HL-60/S4 treated with retinoic acid at 250 ng/mL for 4 days and 3 days (cell line): ENCODE measurements around the gene CORO6.

Experiments used
- in situ Hi-C: fragments of 300-500 bp; cut with MboI; formaldehyde crosslinking; loops from 2 replicates; pipeline ENCODE4 v1.7.0; 2022; ENCODE audit warnings: low sequenced_read_pairs

The CORO6 gene

DNA sequence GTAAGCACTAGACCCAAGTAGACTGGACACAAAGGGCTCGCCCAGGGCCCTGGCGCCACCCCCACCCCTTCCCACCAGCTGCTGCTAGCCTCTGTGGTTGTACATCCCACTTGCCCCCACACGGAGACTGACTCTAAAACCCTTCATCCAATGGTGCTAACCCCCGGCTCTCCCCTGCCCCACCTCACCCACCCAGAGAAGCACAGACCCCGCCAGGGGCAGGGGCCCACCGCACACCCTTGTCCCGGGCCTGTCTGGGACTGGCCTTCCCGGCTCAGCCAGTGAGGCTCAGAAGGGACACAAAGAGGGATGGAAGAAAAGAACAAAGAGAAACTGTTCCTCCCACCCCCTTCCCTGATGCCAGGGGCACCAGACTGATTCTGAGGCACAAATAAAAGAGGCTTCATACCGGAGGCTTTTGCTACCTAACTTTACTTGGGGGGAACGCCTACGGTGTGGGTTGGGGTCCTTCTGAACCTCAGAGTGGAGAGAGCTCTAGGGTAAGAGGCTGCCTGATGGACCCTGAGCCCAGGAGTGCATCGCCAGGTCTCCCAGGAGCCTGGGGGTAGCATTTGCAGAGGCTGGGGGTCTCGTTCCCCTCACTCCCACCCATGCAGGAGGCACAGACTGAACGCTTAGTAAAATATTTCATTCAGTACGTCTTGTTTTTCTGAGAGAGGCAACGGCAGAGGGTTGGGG, 8.2 kb downstream of the CORO6 start:
- in situ Hi-C loops = no loop called here

DNA sequence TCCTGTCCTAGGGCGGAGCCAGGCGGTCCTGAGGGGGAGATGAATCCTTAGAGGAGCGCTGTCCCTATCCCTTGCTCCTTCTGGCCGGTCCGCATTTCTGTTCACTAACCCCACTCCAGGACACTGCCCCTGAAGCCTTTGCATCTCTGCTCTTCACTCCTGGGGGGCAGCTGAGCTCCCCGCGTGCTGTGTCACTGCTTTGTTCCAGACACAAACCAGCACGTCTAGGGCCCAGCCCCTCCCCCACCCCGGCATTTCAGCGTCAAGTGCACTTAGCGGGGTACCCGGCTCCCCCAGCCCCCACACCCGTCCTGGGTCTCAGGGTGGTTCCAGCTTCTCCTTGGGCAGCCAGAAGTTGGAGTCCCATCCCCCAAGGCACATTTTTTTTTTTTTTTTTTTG, 8.9 kb downstream of the CORO6 start:
- in situ Hi-C loops = no loop called here

GRCh38 chr17:29613352-29613837, 9.3 kb downstream of the CORO6 start:
- in situ Hi-C loops = no loop called here

DNA sequence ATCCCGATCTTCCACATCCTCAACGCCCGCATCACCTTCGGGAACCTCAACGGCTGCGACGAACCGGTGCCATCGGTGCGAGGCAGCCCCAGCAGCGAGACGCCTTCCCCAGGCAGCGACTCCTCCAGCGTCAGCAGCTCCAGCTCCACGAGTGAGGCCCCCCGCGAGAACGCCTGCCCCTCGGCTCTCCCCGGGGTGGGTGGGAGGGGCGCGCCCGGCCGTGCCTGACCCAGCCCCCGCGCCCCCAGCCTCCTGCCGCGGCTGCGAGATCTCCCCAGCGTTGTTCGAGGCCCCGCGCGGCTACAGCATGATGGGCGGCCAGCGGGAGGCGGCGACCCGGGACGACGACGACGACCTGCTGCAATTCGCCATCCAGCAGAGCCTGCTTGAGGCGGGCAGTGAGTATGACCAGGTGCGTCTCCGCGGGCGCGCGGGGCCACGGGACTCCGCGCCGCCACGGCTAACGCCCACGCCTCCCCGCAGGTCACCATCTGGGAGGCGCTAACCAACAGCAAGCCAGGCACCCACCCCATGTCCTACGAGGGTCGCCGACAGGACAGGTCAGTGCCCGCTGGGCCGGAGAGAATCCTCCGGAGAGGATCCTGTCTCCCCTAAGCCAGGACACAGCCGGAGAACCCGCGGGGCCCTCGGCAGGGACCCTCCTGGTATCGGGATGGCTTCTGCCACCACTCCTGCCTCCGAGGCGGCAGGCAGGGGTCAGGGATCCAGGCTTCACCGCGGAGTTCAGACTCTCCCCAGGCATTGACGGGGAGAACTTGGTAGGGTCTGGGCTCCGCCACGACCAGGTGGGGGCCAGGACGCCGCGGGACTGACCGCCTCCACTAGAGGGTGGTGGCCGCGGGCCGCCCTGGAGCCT, 10.1 kb downstream of the CORO6 start:
- in situ Hi-C loops = no loop called here

GRCh38 chr17:29612094-29612403, 10.7 kb downstream of the CORO6 start:
- in situ Hi-C loops = no loop called here

GRCh38 chr17:29611351-29612093, 11.2 kb downstream of the CORO6 start:
- in situ Hi-C loops = no loop called here

DNA sequence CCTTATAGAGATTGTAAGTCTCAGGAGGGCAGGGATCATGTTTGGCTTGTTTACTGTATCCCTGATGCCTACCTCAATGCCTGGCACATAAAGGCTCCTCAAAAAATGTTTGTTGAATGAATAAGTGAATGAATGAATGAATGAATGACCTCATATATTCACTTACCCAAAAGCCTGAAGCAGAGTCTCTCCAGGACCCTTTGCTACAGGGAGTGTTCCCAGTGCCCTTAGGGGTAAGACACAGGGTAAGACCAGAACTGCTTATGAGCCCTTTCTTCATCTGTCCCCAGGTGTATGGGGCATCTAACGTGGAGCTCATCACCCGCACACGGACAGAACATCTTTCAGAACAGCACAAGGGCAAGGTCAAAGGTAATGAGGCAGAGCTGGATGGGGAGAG, 12.3 kb downstream of the CORO6 start:
- in situ Hi-C loops = no loop called here

GRCh38 chr17:29608986-29609385, 13.7 kb downstream of the CORO6 start:
- in situ Hi-C loops = no loop called here

DNA sequence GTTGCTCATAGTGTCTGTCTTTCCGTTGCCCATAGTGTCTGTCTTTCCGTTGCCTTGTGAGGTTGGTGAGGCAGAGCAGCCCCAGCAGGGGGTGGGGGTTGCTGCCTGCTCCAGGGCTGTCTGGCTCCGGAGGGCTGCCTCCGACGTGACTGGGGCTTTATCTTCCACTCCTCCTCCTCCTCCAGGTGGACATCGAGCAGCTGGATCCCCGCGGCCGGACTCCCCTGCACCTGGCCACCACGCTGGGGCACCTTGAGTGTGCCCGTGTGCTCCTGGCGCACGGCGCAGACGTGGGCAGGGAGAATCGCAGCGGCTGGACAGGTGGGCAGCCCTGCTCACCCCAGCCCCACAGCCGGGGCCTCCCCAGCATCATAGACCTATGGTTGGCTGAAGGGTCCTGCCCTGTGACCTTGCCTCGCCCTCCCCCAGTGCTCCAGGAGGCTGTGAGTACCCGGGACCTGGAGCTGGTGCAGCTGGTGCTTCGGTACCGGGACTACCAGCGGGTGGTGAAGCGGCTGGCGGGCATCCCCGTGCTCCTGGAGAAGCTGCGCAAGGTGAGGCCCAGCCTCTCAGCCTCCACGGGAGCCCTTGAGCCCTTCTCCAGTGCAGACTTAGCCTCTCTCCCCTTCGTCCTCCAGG, 15.0 kb downstream of the CORO6 start:
- in situ Hi-C loops = no loop called here

GRCh38 chr17:29603109-29603674, 19.5 kb downstream of the CORO6 start:
- in situ Hi-C loops = no loop called here

DNA sequence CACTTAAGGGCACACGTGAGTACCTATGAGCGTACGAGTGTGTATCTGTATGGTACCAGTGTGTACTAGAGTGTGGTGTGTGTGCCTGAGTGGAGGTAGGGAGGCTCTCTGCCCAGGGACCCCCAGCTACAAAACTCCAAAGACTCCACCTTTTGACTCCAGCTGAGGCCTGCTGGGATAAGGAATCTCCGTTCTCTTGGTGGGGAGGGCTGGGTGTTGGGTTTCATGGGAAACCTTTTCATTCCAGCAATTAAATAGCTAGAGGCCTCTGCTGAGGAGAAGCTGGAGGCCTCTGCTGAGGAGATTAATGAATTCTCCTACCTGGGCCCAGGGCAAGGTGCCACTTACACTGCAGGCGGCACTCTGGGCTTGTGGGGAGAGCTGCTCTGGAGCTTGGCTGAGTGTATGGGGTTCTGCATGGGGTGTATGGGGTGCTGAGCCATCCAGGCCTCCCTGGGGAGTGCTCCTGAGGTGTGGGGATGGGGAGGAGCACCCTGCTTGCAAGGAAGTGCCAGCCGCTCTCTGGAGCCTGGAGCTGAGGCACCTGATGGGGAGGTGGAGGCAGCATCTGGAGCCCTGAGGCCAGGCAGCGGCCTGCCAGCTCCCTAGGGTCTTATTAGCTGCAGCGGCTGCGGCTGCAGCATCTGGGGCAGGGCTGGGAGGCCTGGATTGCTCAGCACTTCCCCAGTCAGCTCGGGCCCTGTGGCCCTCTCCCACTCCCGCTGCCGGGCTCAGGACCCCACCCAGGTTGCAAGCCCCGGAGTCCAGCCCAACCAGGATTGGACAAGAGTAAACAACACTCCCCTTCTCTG, 25.1 kb downstream of the CORO6 start:
- in situ Hi-C loops = no loop called here

DNA sequence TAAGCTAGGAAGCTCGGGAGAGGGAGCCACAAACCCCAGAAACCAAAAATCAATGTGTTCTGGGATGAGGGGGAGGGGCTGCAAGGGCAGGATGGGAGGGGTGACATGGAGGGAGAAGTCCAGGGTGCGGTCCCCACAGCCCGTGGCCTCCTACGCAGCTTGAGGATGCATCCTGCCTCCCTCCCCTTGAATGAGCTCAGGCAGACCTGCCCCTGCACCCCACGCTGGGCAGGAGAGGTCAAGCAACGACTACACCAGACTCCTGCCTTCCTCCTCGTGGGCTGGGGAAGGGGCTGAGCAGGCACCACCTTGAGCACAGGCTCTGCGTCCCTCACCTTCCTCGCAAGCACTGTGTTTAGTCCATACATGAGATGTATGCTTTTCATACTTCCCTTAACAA, 25.9 kb downstream of the CORO6 start:
- in situ Hi-C loops = no loop called here

DNA sequence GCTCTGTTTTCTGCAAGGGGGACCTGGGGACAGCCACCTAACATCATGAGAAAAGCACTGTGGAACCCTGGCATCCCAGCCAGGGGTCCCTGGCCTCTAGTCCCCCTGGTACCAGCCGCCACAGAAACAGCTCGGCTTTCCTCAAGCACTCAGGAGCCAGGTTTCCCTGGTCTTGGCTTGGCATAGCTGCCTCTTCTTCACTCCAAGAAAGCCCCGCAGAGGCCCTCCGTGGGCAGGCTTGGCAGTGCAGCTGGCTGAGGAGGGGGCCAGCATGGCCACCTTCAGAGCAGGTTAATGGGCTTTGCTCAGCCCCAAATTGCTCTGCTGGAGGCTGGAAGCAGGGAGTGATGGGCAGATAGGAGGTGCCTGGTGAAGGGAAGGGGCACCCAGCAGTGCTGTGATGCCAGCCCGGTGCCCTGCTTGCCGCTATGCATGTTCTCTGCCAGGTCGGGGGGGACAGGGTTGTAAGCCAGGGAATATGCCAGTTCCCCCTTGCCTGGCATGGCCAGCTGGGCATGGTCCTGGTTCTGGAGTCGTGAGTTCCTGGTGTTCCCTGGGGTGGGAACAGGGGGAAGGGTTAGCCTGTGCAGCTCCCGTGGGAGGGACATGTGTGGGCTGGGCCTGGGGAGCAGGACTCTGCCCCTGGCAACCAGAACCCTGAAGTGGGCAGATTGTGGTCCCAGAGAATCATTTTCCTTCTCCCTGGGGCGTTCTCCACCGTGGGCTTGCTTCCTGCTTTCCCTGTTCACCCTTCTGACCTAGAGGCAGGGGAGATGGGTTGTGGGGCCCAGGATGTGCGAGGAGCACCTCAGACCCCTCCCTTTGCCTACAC, 26.6 kb downstream of the CORO6 start:
- in situ Hi-C loops = no loop called here

GRCh38 chr17:29595107-29595942, 27.4 kb downstream of the CORO6 start:
- in situ Hi-C loops = no loop called here

- in situ Hi-C loops = no loop called here
Observed at GRCh38 chr17:29594519-29595090, 28.1 kb downstream of the CORO6 start.

DNA sequence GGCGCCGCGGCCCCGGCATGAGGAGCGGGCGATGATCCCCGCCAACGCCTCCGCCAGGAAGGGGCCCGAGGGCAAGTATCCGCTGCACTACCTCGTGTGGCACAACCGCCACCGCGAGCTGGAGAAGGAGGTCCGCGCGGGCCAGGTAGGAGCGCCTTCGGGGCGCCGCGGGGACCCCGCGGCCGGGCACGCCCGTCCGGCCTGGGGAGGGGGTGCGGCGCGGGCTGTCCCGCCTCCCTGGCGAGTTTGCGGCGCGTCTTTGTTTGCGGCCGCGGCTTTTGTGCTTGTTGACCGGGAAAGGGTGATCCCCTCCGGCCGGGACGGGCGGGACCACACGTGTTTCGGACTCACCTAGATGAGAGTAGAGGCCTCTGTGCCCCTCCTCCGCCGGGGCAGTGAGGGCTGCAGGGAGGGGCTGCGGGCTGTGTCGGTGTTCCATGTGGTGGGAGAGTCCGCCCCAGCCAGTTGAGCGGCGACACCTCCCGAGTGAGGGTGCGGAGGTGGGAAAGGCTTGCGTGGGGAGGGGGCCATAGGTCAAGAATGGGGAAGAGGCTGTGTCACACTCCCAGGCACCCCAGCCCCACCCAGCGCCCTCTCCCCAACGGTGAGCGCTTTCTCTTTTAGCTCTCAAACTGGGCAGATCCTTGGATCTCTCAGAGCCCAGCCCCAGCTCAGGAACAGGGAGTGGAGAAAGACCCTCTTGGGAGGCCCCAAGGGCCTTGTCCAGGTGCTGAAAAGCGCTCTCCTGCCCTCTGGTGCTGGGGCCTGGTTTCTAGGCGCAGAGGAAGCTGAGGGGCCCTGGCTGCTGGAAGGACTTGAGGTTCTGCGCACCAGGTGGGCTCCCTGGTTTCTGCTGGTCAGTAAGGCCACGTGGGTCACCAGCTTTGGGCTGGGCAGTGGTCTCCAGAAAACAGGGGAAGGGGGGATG, 28.9 kb downstream of the CORO6 start:
- in situ Hi-C loops = no loop called here
